Naive thymus-derived CD4-positive, alpha-beta T cell (primary cell): ENCODE measurements around the gene PLOD1. TPM values are rescaled to one million over a fixed set of nuclear protein-coding genes. Genes with fewer than 3 reads are reported as not detected.
A peak's percentile ranks its signal among the peaks of the same experiment; 100 is the strongest.

Experiments used
- ATAC-seq: fragments of 150-1000 bp; cut with Tn5 transposase; 2 replicates; pipeline ENCODE4 v1.10.0; 2021; ENCODE audit warnings: mild to moderate bottlenecking, moderate library complexity
- CTCF ChIA-PET: fragments of 350-600 bp; sonication (Branson Sonifier 250); formaldehyde crosslinking; loops from one replicate; lab custom pipeline; 2021; ENCODE audit warnings: antibody characterized with exemption; lab: Charles Lee
- POLR2A ChIA-PET: fragments of 350-600 bp; sonication (Branson Sonifier 250); formaldehyde crosslinking; loops from one replicate; lab custom pipeline; 2021; ENCODE audit warnings: antibody characterized with exemption, inconsistent platforms; lab: Charles Lee
- DNase-seq, 9 donors: peaks; one replicate each; pipeline versions ENCODE4 v3.0.0 to v3.0.0-alpha.2; 2020 to 2022; ENCODE audit warnings: mixed read lengths in 1 of 9
- H3K27ac ChIP-seq: one replicate; pipeline ENCODE4 v1.7.0; 2013; ENCODE audit warnings: mild to moderate bottlenecking, low read depth, low read length, moderate library complexity
- H3K27me3 ChIP-seq, 2 donors: one replicate each; pipeline ENCODE4 v1.7.0; 2013; ENCODE audit warnings: low read length in 2 of 2, mild to moderate bottlenecking in 2 of 2, moderate library complexity in 2 of 2; ENCODE audit not compliant: control insufficient read depth in 2 of 2, insufficient read depth in 2 of 2
- H3K36me3 ChIP-seq, 3 experiments: 1 replicate in 2 of 3; 2 replicates in 1 of 3; pipeline ENCODE4 v1.7.0; 2013; ENCODE audit warnings: low read length in 3 of 3, mild to moderate bottlenecking in 3 of 3, moderate library complexity in 1 of 3; ENCODE audit not compliant: insufficient read depth in 3 of 3, control insufficient read depth in 2 of 3
- H3K4me1 ChIP-seq, 2 donors: one replicate each; pipeline ENCODE4 v1.7.0; 2013; ENCODE audit warnings: low read length in 2 of 2, mild to moderate bottlenecking in 2 of 2, moderate library complexity in 1 of 2; ENCODE audit not compliant: control insufficient read depth in 2 of 2, insufficient read depth in 2 of 2
- H3K4me3 ChIP-seq: 2 replicates; pipeline ENCODE4 v1.7.0; 2013; ENCODE audit warnings: mild to moderate bottlenecking, low read length
- H3K9me3 ChIP-seq, 3 experiments: 1 replicate in 2 of 3; 2 replicates in 1 of 3; pipeline ENCODE4 v1.7.0; 2013; ENCODE audit warnings: low read length in 3 of 3; ENCODE audit not compliant: control insufficient read depth in 2 of 3
- H3K27ac Mint-ChIP-seq, 9 donors: one replicate each; pipeline ENCODE4 v1.8.0; 2020 to 2022; ENCODE audit warnings: mixed read lengths in 9 of 9, mild to moderate bottlenecking in 8 of 9, moderate library complexity in 5 of 9, inconsistent platforms in 2 of 9
- H3K27me3 Mint-ChIP-seq, 5 donors: one replicate each; pipeline ENCODE4 v1.8.0; 2021 to 2022; ENCODE audit warnings: mixed read lengths in 5 of 5, mild to moderate bottlenecking in 1 of 5
- H3K36me3 Mint-ChIP-seq, 5 donors: one replicate each; pipeline ENCODE4 v1.8.0; 2020 to 2022; ENCODE audit warnings: mixed read lengths in 5 of 5, mild to moderate bottlenecking in 3 of 5, inconsistent platforms in 1 of 5
- H3K4me1 Mint-ChIP-seq, 7 donors: one replicate each; pipeline ENCODE4 v1.8.0; 2020 to 2022; ENCODE audit warnings: mixed read lengths in 7 of 7, mild to moderate bottlenecking in 3 of 7, inconsistent platforms in 1 of 7
- H3K4me3 Mint-ChIP-seq, 10 donors: one replicate each; pipeline ENCODE4 v1.8.0; 2020 to 2022; ENCODE audit warnings: mild to moderate bottlenecking in 10 of 10, mixed read lengths in 10 of 10, moderate library complexity in 6 of 10, inconsistent platforms in 2 of 10
- H3K9me3 Mint-ChIP-seq, 11 donors: one replicate each; pipeline ENCODE4 v1.8.0; 2020 to 2022; ENCODE audit warnings: mixed read lengths in 11 of 11, mild to moderate bottlenecking in 4 of 11, inconsistent platforms in 1 of 11, moderate library complexity in 1 of 11
- intact Hi-C, 2 donors: fragments of 100-400 bp; cut with micrococcal nuclease; formaldehyde crosslinking; loops; one replicate each; pipeline ENCODE4 v1.15.1; 2023
- polyA plus RNA-seq, 2 donors: library from polyadenylated mRNA; unstranded; fragments of 300-500 nt; fragmentation: Illumina TruSeq; gene quantifications; one replicate each; pipeline ENCODE4 v1.2.3, GENCODE V29; 2021
- total RNA-seq, 6 experiments: library from RNA in 5 of 6; stranded (reverse) in 5 of 6; gene quantifications; 1 replicate in 5 of 6; 2 replicates in 1 of 6; pipeline ENCODE4 v1.2.3 and lab custom pipeline; 2021 to 2026

The PLOD1 gene
- total and polyA plus RNA-seq, 7 experiments from 2014 or later: 1.8 to 24.2 (median 4.2) TPM

- ATAC-seq (no peak), DNase-seq (no peak)
- H3K4me1 ChIP-seq: peaks cover 9 to 22% of the 10 kb centered on the region in 2 donors
- H3K4me3 ChIP-seq: no peak overlapping the region
- intact Hi-C loops: no loop called here
- POLR2A ChIA-PET: interaction anchor here (0.7 to 4.9 kb wide), 3 partner anchors 13 to 73 kb away, joined by 3 to 83 read pairs (median 4); no protein-coding TSS in a partner anchor
- Mint-ChIP-seq H3K4me1 (peaks cover 38 to 56% (median 50%) of the 10 kb centered on the region in 7 donors), H3K36me3 (peaks cover 3 to 27% (median 8%) of the 10 kb centered on the region in 5 donors), H3K4me3 (peak overlapping the region; percentile 86 to 99 (median 92)), H3K9me3 (no peaks in the 10 kb centered on the region), H3K27me3 (no peaks in the 10 kb centered on the region), H3K27ac (peak overlapping the region; percentile 79 to 98 (median 91))
- H3K27me3 ChIP-seq: no peaks in the 10 kb centered on the region
- H3K36me3 ChIP-seq: peaks cover 0 to 51% (median 0%) of the 10 kb centered on the region in 3 experiments
- H3K27ac ChIP-seq: no peak overlapping the region
- H3K9me3 ChIP-seq: no peaks in the 10 kb centered on the region
- CTCF ChIA-PET: no interaction called here
Measured at GRCh38 chr1:11982010-11982392, 47.5 kb downstream of the PLOD1 start.

GRCh38 chr1:11984121-11984520 is 49.6 kb downstream of the PLOD1 start:
- Histone ChIP-seq H3K9me3 (no peaks in the 10 kb centered on the region), H3K36me3 (peaks cover 0 to 61% (median 5%) of the 10 kb centered on the region in 3 experiments), H3K4me1 (peaks cover 9 to 22% of the 10 kb centered on the region in 2 donors), H3K4me3 (no peak overlapping the region), H3K27ac (no peak overlapping the region), H3K27me3 (no peaks in the 10 kb centered on the region)
- ChIA-PET POLR2A (interaction anchor here (0.8 kb wide), 1 partner anchor 76 kb away, joined by 4 read pairs; no protein-coding TSS in a partner anchor), CTCF (interaction anchor here (0.5 kb wide), 1 partner anchor 913 kb away, joined by 3 read pairs; no protein-coding TSS in a partner anchor)
- intact Hi-C loops: no loop called here
- H3K4me1 Mint-ChIP-seq: peaks cover 38 to 56% (median 51%) of the 10 kb centered on the region in 7 donors
- peaks cover 3 to 31% (median 12%) of the 10 kb centered on the region in 5 donors for H3K36me3 Mint-ChIP-seq
- ATAC-seq (no peak), DNase-seq (no peak)
- H3K9me3 Mint-ChIP-seq: no peaks in the 10 kb centered on the region
- peak overlapping the region in 2 of 10 donors; percentile 3 to 11 for H3K4me3 Mint-ChIP-seq
- H3K27ac Mint-ChIP-seq: peak overlapping the region in 2 of 9 donors; percentile 41 to 56
- no peaks in the 10 kb centered on the region for H3K27me3 Mint-ChIP-seq

- Mint-ChIP-seq H3K27ac (peak overlapping the region in 2 of 9 donors; percentile 41 to 56), H3K27me3 (no peaks in the 10 kb centered on the region), H3K9me3 (no peaks in the 10 kb centered on the region), H3K36me3 (peaks cover 3 to 35% (median 13%) of the 10 kb centered on the region in 5 donors), H3K4me1 (peaks cover 35 to 54% (median 49%) of the 10 kb centered on the region in 7 donors), H3K4me3 (peak overlapping the region in 1 of 10 donors; percentile 3)
- ChIA-PET CTCF (interaction anchor here (0.6 kb wide), 1 partner anchor 32 kb away, joined by 4 read pairs; no protein-coding TSS in a partner anchor), POLR2A (interaction anchor here (0.8 kb wide), 1 partner anchor 77 kb away, joined by 4 read pairs; no protein-coding TSS in a partner anchor)
- Histone ChIP-seq H3K4me1 (peaks cover 6 to 20% of the 10 kb centered on the region in 2 donors), H3K4me3 (no peak overlapping the region), H3K36me3 (peaks cover 0 to 65% (median 10%) of the 10 kb centered on the region in 3 experiments), H3K27me3 (no peaks in the 10 kb centered on the region), H3K27ac (no peak overlapping the region), H3K9me3 (no peaks in the 10 kb centered on the region)
- no peak for DNase-seq
- no peak for ATAC-seq
- intact Hi-C loops: no loop called here
Measured at GRCh38 chr1:11984576-11984975, 50.1 kb downstream of the PLOD1 start.

GRCh38 chr1:11985171-11985570 is 50.7 kb downstream of the PLOD1 start:
- intact Hi-C loops: no loop called here
- Histone ChIP-seq H3K36me3 (peaks cover 5 to 69% (median 15%) of the 10 kb centered on the region in 3 experiments), H3K9me3 (no peaks in the 10 kb centered on the region), H3K4me3 (no peak overlapping the region), H3K27me3 (no peaks in the 10 kb centered on the region), H3K4me1 (peaks cover 4 to 18% of the 10 kb centered on the region in 2 donors), H3K27ac (no peak overlapping the region)
- H3K4me1 Mint-ChIP-seq: peaks cover 32 to 52% (median 46%) of the 10 kb centered on the region in 7 donors
- ChIA-PET POLR2A (no interaction called here), CTCF (interaction anchor here (0.6 kb wide), 1 partner anchor 31 kb away, joined by 4 read pairs; no protein-coding TSS in a partner anchor)
- DNase-seq (no peak), ATAC-seq (no peak)
- H3K9me3 Mint-ChIP-seq: no peaks in the 10 kb centered on the region
- H3K27me3 Mint-ChIP-seq: no peaks in the 10 kb centered on the region
- peaks cover 5 to 39% (median 13%) of the 10 kb centered on the region in 5 donors for H3K36me3 Mint-ChIP-seq
- peak overlapping the region in 2 of 9 donors; percentile 46 to 52 for H3K27ac Mint-ChIP-seq
- H3K4me3 Mint-ChIP-seq: no peak overlapping the region

DNA sequence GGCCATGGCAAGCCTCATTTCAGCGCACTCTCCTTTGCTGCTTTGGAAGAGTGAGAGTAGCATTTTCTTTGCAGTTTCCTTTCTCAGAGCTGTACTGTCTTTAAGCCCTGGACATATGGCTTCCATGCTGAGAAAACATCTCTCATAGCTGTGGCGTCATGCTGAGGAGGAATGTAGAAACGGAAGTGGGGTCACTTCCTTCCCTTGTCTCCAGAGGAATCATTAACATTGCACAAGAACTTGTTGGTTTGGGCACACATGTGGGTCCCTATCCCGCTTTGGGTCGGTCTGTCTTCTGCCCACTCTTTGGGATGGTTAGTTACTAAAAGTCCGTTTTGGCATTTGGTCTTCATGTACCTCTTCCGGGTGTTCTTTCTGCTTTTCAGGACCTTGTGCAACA is 51.3 kb downstream of the PLOD1 start:
- peaks cover 32 to 52% (median 44%) of the 10 kb centered on the region in 7 donors for H3K4me1 Mint-ChIP-seq
- peak overlapping the region in 1 of 9 donors; percentile 48 for H3K27ac Mint-ChIP-seq
- peaks cover 11 to 70% (median 20%) of the 10 kb centered on the region in 3 experiments for H3K36me3 ChIP-seq
- ATAC-seq (peak; percentile 73), DNase-seq (no peak)
- no peak overlapping the region for H3K4me3 ChIP-seq
- peaks cover 4 to 15% of the 10 kb centered on the region in 2 donors for H3K4me1 ChIP-seq
- CTCF ChIA-PET: no interaction called here
- POLR2A ChIA-PET: no interaction called here
- H3K9me3 Mint-ChIP-seq: no peaks in the 10 kb centered on the region
- no peaks in the 10 kb centered on the region for H3K27me3 ChIP-seq
- H3K4me3 Mint-ChIP-seq: no peak overlapping the region
- H3K27ac ChIP-seq: no peak overlapping the region
- H3K9me3 ChIP-seq: no peaks in the 10 kb centered on the region
- H3K36me3 Mint-ChIP-seq: peaks cover 11 to 45% (median 13%) of the 10 kb centered on the region in 5 donors
- intact Hi-C loops: no loop called here
- H3K27me3 Mint-ChIP-seq: no peaks in the 10 kb centered on the region

- DNase-seq: no peak
- peaks cover 17 to 66% (median 23%) of the 10 kb centered on the region in 3 experiments for H3K36me3 ChIP-seq
- no peaks in the 10 kb centered on the region for H3K4me1 ChIP-seq
- Mint-ChIP-seq H3K9me3 (no peaks in the 10 kb centered on the region), H3K36me3 (peaks cover 14 to 51% (median 19%) of the 10 kb centered on the region in 5 donors), H3K27ac (peak overlapping the region in 1 of 9 donors; percentile 39), H3K4me3 (no peak overlapping the region), H3K4me1 (peaks cover 11 to 18% (median 14%) of the 10 kb centered on the region in 7 donors), H3K27me3 (no peaks in the 10 kb centered on the region)
- ChIA-PET CTCF (no interaction called here), POLR2A (interaction anchor here (0.6 kb wide), 1 partner anchor 301 kb away, joined by 3 read pairs; no protein-coding TSS in a partner anchor)
- no peaks in the 10 kb centered on the region for H3K27me3 ChIP-seq
- no peaks in the 10 kb centered on the region for H3K9me3 ChIP-seq
- intact Hi-C loops: no loop called here
- H3K4me3 ChIP-seq: no peak overlapping the region
- no peak for ATAC-seq
- H3K27ac ChIP-seq: no peak overlapping the region
Measured at GRCh38 chr1:11989669-11990068, 55.2 kb downstream of the PLOD1 start.
